ENCODE results near the gene SRPK2.
"Not testable (repeated sequence)": the region's sequence is repeated elsewhere in the genome, so short reads cannot be mapped to it uniquely, and the experiment has no call there.

The SRPK2 gene

GRCh38 chr7:105339404-105340323 is 49.1 kb downstream of the SRPK2 start:
- no peak for DNase-seq (ENCODE audit: low spot score)

GRCh38 chr7:105337529-105337928 is 51.2 kb downstream of the SRPK2 start:
- no peak for DNase-seq (ENCODE audit: low spot score)

GRCh38 chr7:105336009-105336408 is 52.7 kb downstream of the SRPK2 start:
- DNase-seq (ENCODE audit: low spot score): no peak

- not testable (repeated sequence) for DNase-seq (ENCODE audit: low spot score)
Measured at GRCh38 chr7:105332661-105333060, 56.1 kb downstream of the SRPK2 start.

GRCh38 chr7:105330526-105330925 is 58.2 kb downstream of the SRPK2 start:
- no peak for DNase-seq (ENCODE audit: low spot score)

- no peak for DNase-seq (ENCODE audit: low spot score)
Measured at GRCh38 chr7:105327201-105327600, 61.5 kb downstream of the SRPK2 start.

GRCh38 chr7:105325216-105325904 is 63.4 kb downstream of the SRPK2 start:
- no peak for DNase-seq (ENCODE audit: low spot score)

- DNase-seq (ENCODE audit: low spot score): not testable (repeated sequence)
Measured at GRCh38 chr7:105324606-105325005, 64.1 kb downstream of the SRPK2 start.

GRCh38 chr7:105323366-105323765 is 65.4 kb downstream of the SRPK2 start:
- DNase-seq (ENCODE audit: low spot score): no peak

- DNase-seq (ENCODE audit: low spot score): no peak
Measured at GRCh38 chr7:105322655-105323277, 66.0 kb downstream of the SRPK2 start.

- no peak for DNase-seq (ENCODE audit: low spot score)
Measured at GRCh38 chr7:105321754-105322455, 66.8 kb downstream of the SRPK2 start.

GRCh38 chr7:105320896-105321295 is 67.8 kb downstream of the SRPK2 start:
- DNase-seq (ENCODE audit: low spot score): no peak

GRCh38 chr7:105319578-105319977 is 69.1 kb downstream of the SRPK2 start:
- DNase-seq (ENCODE audit: low spot score): no peak

- no peak for DNase-seq (ENCODE audit: low spot score)
Measured at GRCh38 chr7:105316578-105317344, 72.0 kb downstream of the SRPK2 start.

GRCh38 chr7:105315357-105315756 is 73.4 kb downstream of the SRPK2 start:
- no peak for DNase-seq (ENCODE audit: low spot score)

GRCh38 chr7:105309235-105310169 is 79.2 kb downstream of the SRPK2 start:
- DNase-seq (ENCODE audit: low spot score): no peak

- no peak for DNase-seq (ENCODE audit: low spot score)
Measured at GRCh38 chr7:105307163-105307672, 81.5 kb downstream of the SRPK2 start.

GRCh38 chr7:105306298-105306748 is 82.4 kb downstream of the SRPK2 start:
- peak; percentile 21 for DNase-seq (ENCODE audit: low spot score)

- no peak for DNase-seq (ENCODE audit: low spot score)
Measured at GRCh38 chr7:105305633-105306032, 83.1 kb downstream of the SRPK2 start.

Data from CD4-positive, alpha-beta T cell treated with Interleukin-6 at 100 ng/mL for 8 hours (primary cell).